Chondrocyte (in vitro differentiated cells): ENCODE data around the gene SH3GLB1. TPM values are rescaled to one million over a fixed set of nuclear protein-coding genes. Genes with fewer than 3 reads are reported as not detected.
"Not testable (repeated sequence)": the region's sequence is repeated elsewhere in the genome, so short reads cannot be mapped to it uniquely, and the experiment has no call there.

Experiments
- DNase-seq: peaks from one replicate; pipeline ENCODE4 v3.0.0; 2021; ENCODE audit warnings: mixed read lengths, low spot score
- H3K27ac Mint-ChIP-seq: one replicate; pipeline ENCODE4 v1.8.0; 2021; ENCODE audit warnings: mild to moderate bottlenecking, moderate library complexity, mixed read lengths; ENCODE audit not compliant: unreplicated experiment
- H3K27me3 Mint-ChIP-seq: 2 replicates; pipeline ENCODE4 v1.8.0; 2021; ENCODE audit warnings: low read depth, mixed read lengths
- H3K36me3 Mint-ChIP-seq: 2 replicates; pipeline ENCODE4 v1.8.0; 2021; ENCODE audit warnings: low read depth, mixed read lengths
- H3K4me1 Mint-ChIP-seq: 2 replicates; pipeline ENCODE4 v1.8.0; 2021; ENCODE audit warnings: low read depth, mild to moderate bottlenecking, mixed read lengths
- H3K4me3 Mint-ChIP-seq: one replicate; pipeline ENCODE4 v1.8.0; 2021; ENCODE audit warnings: mild to moderate bottlenecking, moderate library complexity, mixed read lengths; ENCODE audit not compliant: unreplicated experiment
- H3K9me3 Mint-ChIP-seq: 2 replicates; pipeline ENCODE4 v1.8.0; 2021; ENCODE audit warnings: low read depth, mixed read lengths
- long read RNA-seq: library from polyadenylated mRNA; stranded (forward); transcript quantifications from one replicate; pipeline ENCODE4 v2.0.0, GENCODE V29; 2021
- total RNA-seq: library from RNA; stranded (reverse); gene quantifications from 3 replicates; pipeline ENCODE4 v1.2.1, GENCODE V29; 2021
- TF ChIP-seq, protein P1 (sequence below): fragments of 200-600 bp; sonication (generic); IDR thresholded peaks from 2 replicates; pipeline ENCODE4 v1.5.0; 2021; ENCODE audit warnings: antibody characterized with exemption, mild to moderate bottlenecking, moderate library complexity

SH3GLB1 gene
- total RNA-seq = 118 to 135 TPM (median 133 TPM) in 3 replicates
- long read RNA-seq, full-length matches to known transcripts = 171 of 217 reads
- long read RNA-seq, partial matches to known transcripts = 34 of 217 reads
- long read RNA-seq, other reads (novel, unspliced or antisense) = 12 of 217 reads

DNA sequence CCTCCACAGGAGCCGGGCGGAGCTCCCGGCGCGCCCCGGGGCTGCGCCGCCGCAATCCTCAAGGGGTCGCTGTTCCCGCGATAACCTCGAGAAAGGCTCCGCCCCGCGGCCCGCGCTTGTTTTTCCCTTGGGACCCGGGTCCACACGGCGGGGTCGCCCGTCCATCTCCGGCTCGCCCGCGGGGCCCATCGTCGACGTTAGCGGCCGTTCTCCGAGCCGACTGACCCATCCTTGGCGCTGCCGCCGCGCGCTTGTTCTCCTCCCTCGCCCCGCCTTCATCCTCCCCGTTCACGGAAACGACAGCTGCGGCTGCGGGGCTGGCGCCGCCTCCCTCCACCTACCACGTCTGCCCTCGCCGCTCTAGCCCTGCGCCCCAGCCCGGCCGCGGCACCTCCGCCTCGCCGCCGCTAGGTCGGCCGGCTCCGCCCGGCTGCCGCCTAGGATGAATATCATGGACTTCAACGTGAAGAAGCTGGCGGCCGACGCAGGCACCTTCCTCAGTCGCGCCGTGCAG lies at the start of gene SH3GLB1:
SH3GLB1 (plus strand) TSS at position 119 of the 514 bp plus-strand sequence; CDS start at position 443, 324 bp downstream.
- Mint-ChIP-seq H3K4me3 (peak within 1 kb of the TSS; percentile 99), H3K36me3 (no peaks in the 10 kb centered on the region), H3K9me3 (no peaks in the 10 kb centered on the region), H3K4me1 (peaks cover 38% of the 10 kb centered on the region), H3K27me3 (no peaks in the 10 kb centered on the region), H3K27ac (peak within 1 kb of the TSS; percentile 100)
- TF ChIP-seq, protein P1, sequence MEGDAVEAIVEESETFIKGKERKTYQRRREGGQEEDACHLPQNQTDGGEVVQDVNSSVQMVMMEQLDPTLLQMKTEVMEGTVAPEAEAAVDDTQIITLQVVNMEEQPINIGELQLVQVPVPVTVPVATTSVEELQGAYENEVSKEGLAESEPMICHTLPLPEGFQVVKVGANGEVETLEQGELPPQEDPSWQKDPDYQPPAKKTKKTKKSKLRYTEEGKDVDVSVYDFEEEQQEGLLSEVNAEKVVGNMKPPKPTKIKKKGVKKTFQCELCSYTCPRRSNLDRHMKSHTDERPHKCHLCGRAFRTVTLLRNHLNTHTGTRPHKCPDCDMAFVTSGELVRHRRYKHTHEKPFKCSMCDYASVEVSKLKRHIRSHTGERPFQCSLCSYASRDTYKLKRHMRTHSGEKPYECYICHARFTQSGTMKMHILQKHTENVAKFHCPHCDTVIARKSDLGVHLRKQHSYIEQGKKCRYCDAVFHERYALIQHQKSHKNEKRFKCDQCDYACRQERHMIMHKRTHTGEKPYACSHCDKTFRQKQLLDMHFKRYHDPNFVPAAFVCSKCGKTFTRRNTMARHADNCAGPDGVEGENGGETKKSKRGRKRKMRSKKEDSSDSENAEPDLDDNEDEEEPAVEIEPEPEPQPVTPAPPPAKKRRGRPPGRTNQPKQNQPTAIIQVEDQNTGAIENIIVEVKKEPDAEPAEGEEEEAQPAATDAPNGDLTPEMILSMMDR = peak; percentile 97
- DNase-seq = peak; percentile 95

DNA sequence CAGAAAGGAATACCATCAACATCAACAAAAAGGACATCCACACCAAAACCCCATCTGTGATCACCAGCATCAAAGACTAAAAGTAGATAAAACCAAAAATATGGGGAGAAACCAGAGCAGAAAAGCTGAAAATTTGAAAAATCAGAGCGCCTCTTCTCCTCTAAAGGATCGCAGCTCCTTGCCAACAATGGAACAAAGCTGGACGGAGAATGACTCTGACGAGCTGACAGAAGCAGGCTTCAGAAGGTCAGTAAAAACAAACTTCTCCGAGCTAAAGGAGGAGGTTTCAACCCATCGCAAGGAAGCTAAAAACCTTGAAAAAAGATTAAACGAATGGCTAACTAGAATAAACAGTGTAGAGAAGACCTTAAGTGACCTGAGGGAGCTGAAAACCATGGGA lies 46.0 kb upstream of the SH3GLB1 start:
- peaks cover 18% of the 10 kb centered on the region for H3K27me3 Mint-ChIP-seq
- DNase-seq, H3K4me1 Mint-ChIP-seq, H3K27ac Mint-ChIP-seq, H3K4me3 Mint-ChIP-seq, H3K36me3 Mint-ChIP-seq: not testable (repeated sequence)
- peaks cover 12% of the 10 kb centered on the region for H3K9me3 Mint-ChIP-seq

DNA sequence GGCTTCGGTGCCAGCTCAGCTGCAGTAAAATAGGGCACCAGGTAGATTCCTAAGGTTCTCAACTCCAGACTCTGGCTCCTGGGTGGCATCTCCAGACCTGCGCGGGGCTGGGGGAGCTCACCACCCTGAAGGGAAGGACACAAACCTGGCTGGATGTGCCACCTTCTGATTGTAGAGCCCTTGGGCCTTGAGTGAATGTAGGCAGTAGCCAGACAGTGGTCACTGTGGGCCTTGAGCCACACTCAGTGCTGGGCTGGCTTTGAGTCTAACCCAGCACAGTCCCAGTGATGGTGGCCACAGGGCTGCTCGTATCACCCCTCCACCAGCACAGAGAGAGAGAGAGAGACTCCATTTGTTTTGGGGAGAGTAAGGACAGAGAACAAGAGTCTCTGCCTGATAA lies 38.0 kb upstream of the SH3GLB1 start:
- no peak for DNase-seq
- no peak overlapping the region for H3K4me3 Mint-ChIP-seq
- H3K36me3 Mint-ChIP-seq = peaks cover 3% of the 10 kb centered on the region
- H3K27ac Mint-ChIP-seq = no peak overlapping the region
- no peaks in the 10 kb centered on the region for H3K4me1 Mint-ChIP-seq
- TF ChIP-seq, protein P1 = no peak
- peaks cover 24% of the 10 kb centered on the region for H3K27me3 Mint-ChIP-seq
- H3K9me3 Mint-ChIP-seq = peaks cover 31% of the 10 kb centered on the region

GRCh38 chr1:86687595-86687994 lies 16.8 kb upstream of the SH3GLB1 start:
- TF ChIP-seq, protein P1 = peak; percentile 80
- H3K9me3 Mint-ChIP-seq = no peaks in the 10 kb centered on the region
- H3K4me1 Mint-ChIP-seq = no peaks in the 10 kb centered on the region
- no peaks in the 10 kb centered on the region for H3K36me3 Mint-ChIP-seq
- no peak overlapping the region for H3K4me3 Mint-ChIP-seq
- peaks cover 4% of the 10 kb centered on the region for H3K27me3 Mint-ChIP-seq
- no peak for DNase-seq
- no peak overlapping the region for H3K27ac Mint-ChIP-seq

DNA sequence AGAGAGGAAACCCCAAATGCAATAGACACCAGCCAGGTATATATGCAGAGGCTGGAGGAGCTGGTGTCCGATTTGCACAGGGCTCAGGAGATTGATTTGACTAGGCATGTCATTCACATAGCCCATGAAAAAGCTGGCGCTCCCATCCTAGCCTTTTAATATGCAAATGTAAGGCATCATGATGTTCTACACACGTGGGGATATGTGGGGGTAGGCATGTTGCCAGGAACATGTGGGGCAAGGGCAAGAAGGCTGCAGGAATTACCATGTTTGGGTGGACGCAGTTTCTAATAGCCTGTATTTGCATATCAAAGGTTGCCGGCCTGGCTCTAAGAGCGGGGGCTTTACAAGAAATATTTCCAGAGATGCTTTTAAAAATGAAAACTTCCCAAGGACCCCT lies 11.7 kb upstream of the SH3GLB1 start:
- Mint-ChIP-seq H3K27me3 (peaks cover 4% of the 10 kb centered on the region), H3K4me3 (no peak overlapping the region), H3K9me3 (no peaks in the 10 kb centered on the region), H3K27ac (no peak overlapping the region), H3K4me1 (peaks cover 12% of the 10 kb centered on the region), H3K36me3 (no peaks in the 10 kb centered on the region)
- no peak for DNase-seq
- TF ChIP-seq, protein P1 = no peak

DNA sequence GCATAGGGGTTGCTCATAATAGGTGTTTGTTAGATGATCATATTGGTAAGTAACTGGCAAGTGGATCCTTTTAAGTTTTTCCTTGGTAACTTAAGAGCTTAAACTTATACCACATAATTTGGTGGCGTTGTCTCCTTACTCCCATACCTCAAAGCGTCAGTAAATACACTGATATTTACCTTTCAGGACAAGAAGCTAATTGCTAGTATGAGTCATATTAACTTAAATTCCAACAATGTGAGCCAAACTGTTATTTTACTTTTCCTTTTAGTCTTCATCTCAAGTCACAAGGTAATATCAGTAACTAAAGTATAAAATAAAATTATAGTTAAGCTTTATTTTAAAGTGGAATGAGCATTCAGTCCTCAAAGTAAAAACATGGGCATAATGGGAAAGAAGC lies 9.0 kb upstream of the SH3GLB1 start:
- DNase-seq = no peak
- Mint-ChIP-seq H3K9me3 (no peaks in the 10 kb centered on the region), H3K27ac (no peak overlapping the region), H3K4me1 (peaks cover 12% of the 10 kb centered on the region), H3K36me3 (no peaks in the 10 kb centered on the region), H3K27me3 (peaks cover 4% of the 10 kb centered on the region), H3K4me3 (no peak overlapping the region)
- TF ChIP-seq, protein P1 = no peak
